ENCODE results near the gene ILF2.

GRCh38 chr1:153711026-153711425, 40.2 kb upstream of the ILF2 start:
- TF ChIP-seq FOXK2 (IDR thresholded peaks at IDR 0.05): no peak
- TF ChIP-seq ZNF350 (CRISPR knock-in tag; IDR thresholded peaks at IDR 0.05; ENCODE audit: borderline replicate concordance, low read depth): no peak
- no peak for TF ChIP-seq MIER3 (CRISPR knock-in tag; IDR thresholded peaks at IDR 0.05; ENCODE audit: borderline replicate concordance)
- TF ChIP-seq POLR2A (IDR thresholded peaks at IDR 0.05; ENCODE audit: insufficient read depth in 1 of 2, low read depth in 2 of 2, low read length in 2 of 2): no peak
- TF ChIP-seq ZSCAN25 (CRISPR knock-in tag; IDR thresholded peaks at IDR 0.05): no peak
- TF ChIP-seq CHD4 (IDR thresholded peaks at IDR 0.05; ENCODE audit: borderline replicate concordance, low read length): no peak
- no peak for TF ChIP-seq EP300 (IDR thresholded peaks at IDR 0.05; ENCODE audit: low read depth in 2 of 2, low read length in 2 of 2)
- no peak for TF ChIP-seq EP300 (CRISPR knock-in tag; IDR thresholded peaks at IDR 0.05; ENCODE audit: borderline replicate concordance)
- TF ChIP-seq ASH2L (IDR thresholded peaks at IDR 0.05; ENCODE audit: insufficient read length, low read depth, low read length): no peak
- TF ChIP-seq HBP1 (CRISPR knock-in tag; IDR thresholded peaks at IDR 0.05; ENCODE audit: low read depth): no peak
